CD4-positive, alpha-beta T cell treated with Interleukin-17A for 1 hour (primary cell): ENCODE data around the gene PLA1A.
"Not testable (repeated sequence)": the region's sequence is repeated elsewhere in the genome, so short reads cannot be mapped to it uniquely, and the experiment has no call there.

ENCODE experiments used
- DNase-seq: peaks from one replicate; pipeline ENCODE4 v3.0.0-alpha.2; 2020

Gene PLA1A

GRCh38 chr3:119579366-119580066 lies 18.2 kb upstream of the PLA1A start, which contains the start of gene ADPRH:
Gene ADPRH, plus strand, starts transcription at chr3:119579492. Its CDS starts 2,678 bp downstream, at chr3:119582170.
- peak; percentile 55 for DNase-seq

GRCh38 chr3:119580067-119580760 lies 17.5 kb upstream of the PLA1A start:
- peak; percentile 42 for DNase-seq

DNA sequence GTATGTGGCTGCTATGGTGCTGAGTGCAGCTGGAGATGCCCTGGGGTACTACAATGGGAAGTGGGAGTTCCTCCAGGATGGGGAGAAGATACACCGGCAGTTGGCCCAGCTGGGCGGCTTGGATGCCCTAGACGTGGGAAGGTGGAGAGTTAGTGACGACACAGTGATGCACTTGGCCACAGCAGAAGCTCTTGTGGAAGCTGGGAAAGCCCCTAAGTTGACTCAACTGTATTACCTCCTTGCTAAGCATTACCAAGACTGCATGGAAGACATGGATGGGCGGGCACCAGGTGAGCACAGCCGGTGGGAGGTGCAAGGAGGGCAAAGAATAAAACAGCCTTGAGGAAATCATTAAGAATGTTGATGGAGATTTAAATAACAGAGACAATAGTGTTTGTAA lies 15.5 kb upstream of the PLA1A start:
- peak; percentile 33 for DNase-seq

DNA sequence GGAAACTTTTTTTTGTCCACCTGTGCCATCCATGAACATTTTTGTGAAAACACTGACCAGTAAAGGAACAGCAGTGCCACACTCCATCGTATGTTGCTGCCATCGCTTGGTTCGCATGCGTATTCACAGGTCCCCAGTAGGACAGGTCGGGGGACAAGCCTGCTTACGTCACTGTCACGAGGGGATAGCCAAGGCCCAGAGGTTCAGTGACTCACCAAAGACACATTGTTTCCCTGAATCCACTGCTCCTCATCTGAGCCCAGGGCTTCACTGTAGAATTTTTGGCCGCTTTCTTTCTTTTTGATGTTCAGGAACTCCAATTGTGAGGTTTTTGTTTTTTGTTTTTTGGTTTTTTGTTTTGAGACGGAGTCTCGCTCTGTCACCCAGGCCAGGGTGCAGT lies 12.5 kb upstream of the PLA1A start:
- no peak for DNase-seq

GRCh38 chr3:119585856-119586570 lies 11.7 kb upstream of the PLA1A start:
- DNase-seq: no peak

- DNase-seq: no peak
Measured at GRCh38 chr3:119586733-119587172, 10.9 kb upstream of the PLA1A start.

- peak; percentile 15 for DNase-seq
Measured at GRCh38 chr3:119588112-119588511, 9.6 kb upstream of the PLA1A start.

DNA sequence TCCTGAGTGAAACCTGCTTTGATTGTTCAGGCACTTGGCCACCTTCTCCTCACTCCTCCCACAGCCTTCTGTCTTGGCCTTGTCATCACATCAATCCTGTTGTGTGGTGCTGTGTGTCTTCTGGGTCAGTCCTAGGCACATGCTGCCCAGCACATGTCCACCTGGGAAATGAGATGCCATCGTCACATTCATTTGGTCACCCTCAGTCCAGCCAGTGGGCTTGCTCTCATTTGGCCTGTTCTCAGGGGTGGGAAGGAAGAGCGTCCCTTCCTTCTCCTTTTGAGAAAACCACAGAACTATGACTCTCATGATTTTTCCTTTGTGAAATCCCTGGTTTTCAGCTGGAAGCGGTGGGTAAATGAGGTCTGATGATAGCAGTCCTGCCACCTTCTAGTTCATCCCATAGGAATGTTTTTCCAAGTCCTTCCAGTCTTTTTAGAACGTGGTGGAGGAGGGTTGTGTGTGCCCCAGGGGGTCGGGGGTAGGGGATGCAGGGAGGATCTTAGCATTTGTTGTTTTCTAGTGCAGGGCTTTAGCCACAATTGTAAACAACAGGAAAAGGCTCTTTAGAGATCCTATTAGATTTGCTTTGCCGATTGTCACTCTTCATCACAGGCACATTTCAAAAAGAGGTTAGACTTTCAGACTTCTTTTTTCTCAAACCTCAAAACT lies 8.4 kb upstream of the PLA1A start:
- no peak for DNase-seq

DNA sequence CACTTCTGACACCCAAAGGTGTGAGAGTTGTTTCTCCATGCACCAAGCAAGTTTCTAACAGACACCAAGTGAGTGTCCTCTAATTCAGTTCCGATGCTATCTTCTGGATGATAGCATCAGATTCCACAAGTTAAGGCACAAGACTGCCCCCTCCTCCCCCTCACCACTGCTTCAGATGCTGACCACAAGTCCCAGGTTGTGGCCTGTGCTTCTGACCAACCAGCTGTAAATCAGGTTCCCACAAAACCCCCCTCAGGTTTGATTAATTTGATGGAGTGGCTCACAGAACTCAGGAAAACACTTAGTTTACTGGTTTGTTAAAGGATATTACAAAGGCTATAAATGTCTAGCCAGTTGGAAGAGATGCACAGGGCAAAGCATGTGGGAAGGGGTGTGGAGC lies 7.0 kb upstream of the PLA1A start:
- DNase-seq: no peak

- no peak for DNase-seq
Measured at GRCh38 chr3:119592861-119593260, 4.8 kb upstream of the PLA1A start.

GRCh38 chr3:119594066-119594465 lies 3.6 kb upstream of the PLA1A start:
- DNase-seq: no peak

GRCh38 chr3:119594929-119595328 lies 2.8 kb upstream of the PLA1A start:
- not testable (repeated sequence) for DNase-seq

DNA sequence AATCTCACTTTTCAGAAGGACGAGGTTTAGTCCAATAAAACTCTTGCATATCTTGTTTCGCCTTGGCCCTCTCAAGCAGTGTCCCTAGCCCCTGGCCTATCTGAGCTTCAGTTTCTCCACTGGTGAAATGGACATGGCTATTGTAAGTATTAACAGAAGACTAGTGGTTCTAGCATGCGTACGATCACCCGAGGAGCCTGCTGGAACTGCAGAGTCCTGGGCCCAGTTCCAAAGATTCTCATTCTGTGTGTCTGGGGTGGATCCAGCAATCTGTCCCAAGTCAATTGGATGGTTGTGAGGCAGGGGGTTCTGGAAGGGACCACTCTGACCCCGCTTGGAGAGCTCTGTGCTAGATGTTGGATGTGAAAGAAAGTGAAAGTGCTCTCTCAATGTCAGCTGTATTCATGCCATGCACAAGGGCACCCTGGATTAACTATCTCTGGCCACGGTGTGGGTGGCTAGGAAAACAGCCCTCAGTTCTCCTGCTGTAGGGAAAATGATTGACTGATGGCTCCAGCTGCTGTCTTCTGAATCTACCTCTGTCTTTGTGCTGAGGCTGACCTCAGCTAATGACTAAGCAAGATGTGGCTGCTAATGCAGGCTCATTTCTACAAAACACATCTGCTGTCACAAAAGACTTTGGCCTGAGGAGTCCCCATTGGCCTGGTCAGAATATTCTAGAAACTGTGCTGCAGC lies 1.9 kb upstream of the PLA1A start:
- DNase-seq: no peak

- DNase-seq: no peak
Measured at GRCh38 chr3:119596398-119596797, 1.3 kb upstream of the PLA1A start.

- DNase-seq: no peak
Measured at GRCh38 chr3:119598410-119599098, 869 bp downstream of the PLA1A start.

DNA sequence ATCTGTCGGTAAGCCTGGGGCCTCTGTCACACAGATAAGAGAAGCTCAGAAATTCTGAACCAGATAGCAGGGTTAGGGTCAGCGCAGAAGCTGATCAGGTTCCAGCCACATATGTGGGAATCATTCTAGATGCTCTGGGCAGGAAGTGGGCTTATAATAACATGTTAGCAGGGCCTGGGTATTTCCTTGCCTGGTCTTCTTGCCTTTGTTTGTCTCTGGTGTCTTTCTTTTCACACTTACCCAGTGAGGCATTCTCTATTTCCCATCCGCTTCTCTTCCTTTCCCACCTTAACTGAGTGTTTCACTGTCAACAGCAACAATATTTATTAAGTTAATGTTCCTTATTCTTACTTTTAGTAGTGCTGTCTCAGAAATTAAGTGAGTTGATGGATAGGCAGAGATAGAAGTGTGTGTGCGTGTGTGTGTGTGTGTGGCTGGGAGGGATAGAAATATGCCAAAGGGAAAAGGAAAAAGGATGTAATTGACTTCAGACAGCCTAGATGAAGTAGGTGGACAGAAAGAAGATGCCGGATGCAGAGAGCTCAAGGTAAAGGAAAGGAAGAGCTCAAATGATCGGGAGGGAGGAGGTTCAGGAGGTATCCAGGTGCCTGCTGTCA lies 2.0 kb downstream of the PLA1A start:
- no peak for DNase-seq

- DNase-seq: peak; percentile 26
Measured at GRCh38 chr3:119600732-119601131, 3.0 kb downstream of the PLA1A start.

GRCh38 chr3:119601154-119601553 lies 3.5 kb downstream of the PLA1A start:
- no peak for DNase-seq

GRCh38 chr3:119602676-119603075 lies 5.0 kb downstream of the PLA1A start:
- DNase-seq: no peak

DNA sequence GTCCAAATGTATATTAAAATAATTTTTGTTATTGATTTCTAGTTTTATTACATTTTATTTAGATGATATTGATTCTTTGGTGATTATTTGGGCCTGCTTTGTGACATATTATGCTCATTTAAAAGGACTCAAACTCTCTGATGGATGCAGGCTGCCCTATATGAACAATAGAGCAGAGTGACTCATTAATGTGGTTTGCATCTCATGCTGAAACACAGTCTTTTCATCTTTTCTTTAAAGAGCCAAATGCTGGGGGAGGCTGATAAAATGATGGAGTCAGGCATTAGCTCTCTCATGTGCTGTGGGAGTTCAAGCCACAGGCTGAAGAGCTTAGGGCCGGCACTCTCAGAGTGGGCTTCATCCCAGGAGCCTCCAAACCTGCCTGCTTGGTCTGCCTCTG lies 7.2 kb downstream of the PLA1A start:
- DNase-seq: no peak

DNA sequence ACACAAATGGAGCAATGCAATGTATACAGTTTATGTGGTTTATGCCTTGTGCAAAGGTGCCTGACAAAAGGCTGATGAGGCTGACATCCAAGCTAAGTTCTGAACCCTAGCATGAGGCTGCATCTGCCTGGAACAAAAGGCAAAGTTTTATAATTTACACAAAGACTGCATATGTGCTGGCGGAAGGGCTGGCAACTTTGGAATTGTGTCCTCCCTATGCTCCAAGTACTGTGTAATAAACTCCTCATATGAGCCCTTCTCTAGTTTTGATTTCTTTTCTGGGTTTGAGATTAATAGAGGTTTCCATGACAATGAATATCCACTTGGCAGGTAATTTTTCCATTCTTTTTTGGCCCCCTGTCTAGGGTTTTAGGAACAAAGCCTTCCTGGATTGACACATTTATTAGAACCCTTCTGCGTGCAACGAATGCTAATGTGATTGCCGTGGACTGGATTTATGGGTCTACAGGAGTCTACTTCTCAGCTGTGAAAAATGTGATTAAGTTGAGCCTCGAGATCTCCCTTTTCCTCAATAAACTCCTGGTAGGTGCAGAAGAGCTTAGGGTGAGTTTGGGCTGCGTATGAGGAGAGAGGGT lies 10.8 kb downstream of the PLA1A start:
- no peak for DNase-seq
